Left renal cortex interstitium (tissue), 4 donors: ENCODE measurements around the gene CFC1B. TPM values are rescaled to one million over a fixed set of nuclear protein-coding genes. Genes with fewer than 3 reads are reported as not detected.
"Not testable (repeated sequence)": the region's sequence is repeated elsewhere in the genome, so short reads cannot be mapped to it uniquely, and the experiment has no call there.

Experiments used
- DNase-seq, 4 donors: peaks; one replicate each; pipeline ENCODE4 v3.0.0-alpha.2; 2013; ENCODE audit warnings: low read depth in 4 of 4, low spot score in 2 of 4, missing footprints in 1 of 4
- polyA plus RNA-seq, 4 donors: library from polyadenylated mRNA; unstranded; fragments of 120-200 nt; gene quantifications; one replicate each; pipeline ENCODE4 v1.2.1, GENCODE V29; 2013; ENCODE audit not compliant: insufficient read length in 4 of 4

Gene CFC1B
- polyA plus RNA-seq, 4 donors: not detected

DNA sequence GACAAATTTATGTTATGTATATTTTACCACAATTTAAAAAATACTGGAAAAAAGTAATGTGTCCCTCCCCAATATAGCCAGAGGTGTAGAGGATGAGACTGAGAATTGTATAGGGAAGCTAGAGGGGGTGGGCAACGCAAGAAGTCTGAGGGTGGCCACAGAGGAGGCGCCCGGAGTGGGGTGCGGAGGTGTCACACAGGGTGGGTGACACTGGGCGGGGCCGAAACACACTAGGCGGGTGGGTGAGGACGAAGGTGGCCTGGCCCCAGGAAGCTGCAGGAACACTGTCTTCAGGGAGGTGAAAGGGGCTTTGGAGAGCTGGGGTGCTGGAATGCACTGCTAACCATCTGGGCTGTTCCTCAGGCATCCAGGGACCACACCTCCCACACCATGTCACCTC lies 35.4 kb downstream of the CFC1B start:
- not testable (repeated sequence) for DNase-seq

- DNase-seq: not testable (repeated sequence)
Observed at GRCh38 chr2:130566165-130566564, 45.1 kb downstream of the CFC1B start.

DNA sequence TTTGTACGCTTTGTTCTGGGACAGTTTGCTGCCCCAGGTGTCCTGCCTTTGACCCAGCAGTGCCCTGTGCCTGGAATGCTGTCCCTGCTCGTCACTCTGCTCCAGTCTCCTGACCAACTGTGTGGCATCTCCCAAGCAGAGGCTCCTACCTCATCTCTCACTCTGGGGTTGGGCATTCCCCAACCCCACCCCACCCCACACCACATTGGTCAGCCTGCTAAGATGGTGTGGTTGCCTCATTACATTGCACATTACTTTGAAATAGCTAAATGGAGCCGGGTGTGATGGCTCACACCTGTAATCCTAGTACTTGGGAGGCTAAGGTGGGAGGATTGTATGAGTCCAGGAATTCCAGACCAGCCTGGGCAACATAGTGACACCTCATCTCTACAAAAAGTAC lies 50.9 kb downstream of the CFC1B start:
- DNase-seq: not testable (repeated sequence)

DNA sequence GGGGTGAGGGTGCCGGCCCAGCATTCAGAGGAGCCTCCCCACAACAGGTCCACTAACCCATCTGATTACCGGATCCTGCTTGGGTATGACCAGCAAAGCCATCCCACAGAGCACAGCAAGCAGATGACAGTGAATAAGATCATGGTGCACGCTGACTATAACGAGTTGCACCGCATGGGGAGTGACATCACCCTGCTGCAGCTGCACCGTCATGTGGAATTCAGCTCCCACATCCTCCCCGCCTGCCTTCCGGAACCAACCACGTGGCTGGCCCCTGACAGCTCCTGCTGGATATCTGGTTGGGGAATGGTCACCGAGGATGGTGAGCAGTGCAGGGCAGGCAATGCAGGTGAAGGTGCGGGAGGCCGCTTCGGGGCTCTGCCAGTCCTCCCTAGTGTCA lies 53.2 kb downstream of the CFC1B start:
- DNase-seq: not testable (repeated sequence)

DNA sequence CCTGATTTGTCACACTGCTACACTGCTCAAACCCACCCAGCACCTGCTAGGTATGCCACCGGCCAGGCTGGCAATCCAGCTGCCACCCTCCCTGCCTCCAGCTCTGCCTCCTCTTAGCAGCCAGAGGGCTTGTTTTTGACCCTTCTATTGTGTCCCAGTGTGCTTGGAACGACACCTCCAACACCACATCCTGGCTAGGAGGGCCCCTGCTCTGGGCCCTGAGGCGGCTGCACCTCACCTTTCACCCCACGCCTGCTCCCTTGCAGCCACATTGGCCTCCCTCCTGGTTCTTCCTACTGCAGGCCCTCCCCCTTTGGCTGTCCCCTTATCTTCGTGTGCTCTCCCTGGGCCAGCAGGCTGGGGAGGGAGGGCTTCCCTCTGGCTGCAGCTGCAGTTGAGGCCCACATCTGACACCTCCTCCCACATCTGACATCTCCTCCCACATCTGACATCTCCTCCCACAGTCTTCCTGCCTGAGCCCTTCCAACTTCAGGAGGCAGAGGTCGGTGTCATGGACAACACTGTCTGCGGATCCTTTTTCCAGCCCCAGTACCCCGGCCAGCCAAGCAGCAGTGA lies 55.3 kb downstream of the CFC1B start:
- DNase-seq: not testable (repeated sequence)

GRCh38 chr2:130577559-130577958 lies 56.5 kb downstream of the CFC1B start:
- not testable (repeated sequence) for DNase-seq

Other genes with a start within 250 kb of the CFC1B start
- gene IMP4, start 178.3 kb upstream of the CFC1B start, polyA plus RNA-seq: 10 to 100 TPM; 32.9 to 43.6 (median 39.1) TPM
- gene PTPN18, start 165.2 kb upstream of the CFC1B start, polyA plus RNA-seq: 10 to 100 TPM; 25.6 to 44.3 (median 31.9) TPM
- gene POTEI, start 11.9 kb upstream of the CFC1B start, polyA plus RNA-seq: under 1 TPM; 0.08 to 0.17 (median 0.12) TPM
- gene CFC1, start 78.4 kb downstream of the CFC1B start, polyA plus RNA-seq: not detected
- under 1 TPM in 2 of 4 donors, not detected in 2; 0.06 to 0.08 TPM for gene POTEJ, start 90.2 kb downstream of the CFC1B start, polyA plus RNA-seq
- gene GPR148, start 207.8 kb downstream of the CFC1B start, polyA plus RNA-seq: not detected
- under 1 TPM; 0.03 to 0.07 (median 0.03) TPM for gene AMER3, start 234.3 kb downstream of the CFC1B start, polyA plus RNA-seq